NCI-H1105 treated with DMSO at 0.1 percent for 48 hours (cell line): Measurements from ENCODE around the gene KRTAP10-9.
"Not testable (repeated sequence)": the region's sequence is repeated elsewhere in the genome, so short reads cannot be mapped to it uniquely, and the experiment has no call there.

ENCODE experiments used
- DNase-seq: peaks from one replicate; lab custom pipeline; 2025; lab: John Stamatoyannopoulos, UW

Gene KRTAP10-9

GRCh38 chr21:44614961-44615391 lies 11.9 kb upstream of the KRTAP10-9 start:
- DNase-seq = no peak

- no peak for DNase-seq
Measured at GRCh38 chr21:44615466-44615865, 11.4 kb upstream of the KRTAP10-9 start.

GRCh38 chr21:44615911-44616590 lies 10.8 kb upstream of the KRTAP10-9 start:
- DNase-seq = no peak

- DNase-seq = no peak
Measured at GRCh38 chr21:44616591-44616926, 10.3 kb upstream of the KRTAP10-9 start.

- no peak for DNase-seq
Measured at GRCh38 chr21:44617071-44617501, 9.8 kb upstream of the KRTAP10-9 start.

- DNase-seq = no peak
Measured at GRCh38 chr21:44618504-44618903, 8.4 kb upstream of the KRTAP10-9 start.

GRCh38 chr21:44618909-44619308 lies 8.0 kb upstream of the KRTAP10-9 start:
- no peak for DNase-seq

- DNase-seq = no peak
Measured at GRCh38 chr21:44619886-44620285, 7.0 kb upstream of the KRTAP10-9 start.

- no peak for DNase-seq
Measured at GRCh38 chr21:44623575-44623974, 3.3 kb upstream of the KRTAP10-9 start.

- DNase-seq = no peak
Measured at GRCh38 chr21:44625756-44626155, 1.1 kb upstream of the KRTAP10-9 start.

GRCh38 chr21:44626262-44626661 lies 631 bp upstream of the KRTAP10-9 start:
- DNase-seq = no peak

GRCh38 chr21:44627181-44627822 lies 409 bp downstream of the KRTAP10-9 start:
- not testable (repeated sequence) for DNase-seq

- DNase-seq = not testable (repeated sequence)
Measured at GRCh38 chr21:44627831-44628233, 939 bp downstream of the KRTAP10-9 start.

- no peak for DNase-seq
Measured at GRCh38 chr21:44628707-44629391, 2.0 kb downstream of the KRTAP10-9 start.

GRCh38 chr21:44630440-44630839 lies 3.5 kb downstream of the KRTAP10-9 start:
- DNase-seq = no peak

- DNase-seq = no peak
Measured at GRCh38 chr21:44632067-44632466, 5.2 kb downstream of the KRTAP10-9 start.

GRCh38 chr21:44636209-44637017 lies 9.5 kb downstream of the KRTAP10-9 start:
- DNase-seq = no peak

- no peak for DNase-seq
Measured at GRCh38 chr21:44637018-44637850, 10.3 kb downstream of the KRTAP10-9 start, which contains the start of gene KRTAP10-10. Gene KRTAP10-10, plus strand, starts transcription at chr21:44637356. Its CDS starts 62 bp downstream, at chr21:44637418.

GRCh38 chr21:44637851-44638348 lies 11.0 kb downstream of the KRTAP10-9 start:
- DNase-seq = not testable (repeated sequence)

GRCh38 chr21:44638506-44639330 lies 11.8 kb downstream of the KRTAP10-9 start:
- DNase-seq = not testable (repeated sequence)
